GM13977 (cell line): ENCODE results near the gene HSPA13.

ENCODE experiments used
- DNase-seq: peaks from one replicate; pipeline ENCODE4 v3.0.0; 2012; ENCODE audit warnings: low spot score
- CTCF ChIP-seq: IDR thresholded peaks from 2 replicates; pipeline ENCODE4 v1.5.1; 2012; ENCODE audit warnings: mild to moderate bottlenecking, control low read depth; ENCODE audit not compliant: insufficient read depth; ENCODE audit errors: extremely low read depth, missing control alignments
- in situ Hi-C: fragments of 300-500 bp; cut with MboI; formaldehyde crosslinking; loops from one replicate; pipeline ENCODE4 v1.12.0; 2022; ENCODE audit warnings: low sequenced_read_pairs, low pct_unique_long_range_greater_than_20kb, mixed read lengths, inconsistent platforms; ENCODE audit not compliant: unreplicated experiment

The HSPA13 gene

GRCh38 chr21:14325595-14325994 lies 57.4 kb downstream of the HSPA13 start:
- in situ Hi-C loops: loop anchor here (25.0 kb wide), 1 partner anchor 112 kb away; no protein-coding TSS in a partner anchor
- DNase-seq: no peak
- TF ChIP-seq CTCF: no peak
